Measurements from ENCODE around the gene GPR78. TPM values are rescaled to one million over a fixed set of nuclear protein-coding genes. Genes with fewer than 3 reads are reported as not detected.

GPR78 gene
- total and polyA plus RNA-seq, 2 of the 13 experiments (the other 11 are each of a cell fraction or from before 2014, with no cell fraction given), result 0.01 to 0.07 TPM

GRCh38 chr4:8547912-8548730 is 32.1 kb upstream of the GPR78 start:
- Histone ChIP-seq H3K4me2 (ENCODE audit: low read depth, low read length) (no peak overlapping the region), H3K4me3 (replicated peaks in 1 of 3; ENCODE audit: insufficient read depth in 1 of 3, low read depth in 2 of 3, low read length in 3 of 3) (no peak overlapping the region), H3K9me3 (ENCODE audit: low read length) (no peaks in the 10 kb centered on the region), H3K27ac (ENCODE audit: extremely low read length, insufficient read depth, low read length) (no peak overlapping the region), H3K9ac (ENCODE audit: insufficient read depth, low read depth, low read length) (no peak overlapping the region), H2AFZ (ENCODE audit: low read length) (no peak overlapping the region), H3K79me2 (ENCODE audit: insufficient read depth, low read length) (no peaks in the 10 kb centered on the region), H4K20me1 (ENCODE audit: insufficient read depth, low read length) (no peaks in the 10 kb centered on the region), H3K4me1 (ENCODE audit: insufficient read depth, low read length) (no peaks in the 10 kb centered on the region), H3K36me3 (replicated peaks in 1 of 2; ENCODE audit: control insufficient read depth in 1 of 2, insufficient read depth in 2 of 2, low read length in 2 of 2) (no peaks in the 10 kb centered on the region), H3K27me3 (ENCODE audit: control insufficient read depth in 1 of 2, insufficient read depth in 2 of 2, low read length in 2 of 2) (peaks cover 2 to 40% of the 10 kb centered on the region in 2 experiments)
- intact Hi-C loops (cut with micrococcal nuclease; ENCODE audit: unreplicated experiment) (no loop called here), in situ Hi-C loops (cut with HindIII; ENCODE audit: extremely low pct_ligation_motif_present, low pct_unique_long_range_greater_than_20kb) (loop anchor here (10.0 kb wide), 1 partner anchor 73 kb away; no protein-coding TSS in a partner anchor)
- no peak for DNase-seq (ENCODE audit: low spot score)
- ATAC-seq, result no peak
- FAIRE-seq, result no peak
- POLR2A ChIA-PET, result no interaction called here
- BruUV-seq (replicated peaks), result no TSS peak
- WGBS (ENCODE audit: low lambda C conversion rate), result 53% methylated on average over 6 of the region's 16 CpGs
- CTCF ChIA-PET (ENCODE audit: low intra/inter-chr PET ratio, low total read pairs), result interaction anchor here (1.8 kb wide), 1 partner anchor 80 kb away, joined by 11 read pairs; no protein-coding TSS in a partner anchor
- no peak for TF ChIP-seq HNRNPUL1 (IDR thresholded peaks at IDR 0.05; ENCODE audit: low read depth, low read length)

- TF ChIP-seq CBX1 (IDR thresholded peaks at IDR 0.05; ENCODE audit: low read depth) (no peak), DZIP1 (CRISPR knock-in tag; IDR thresholded peaks at IDR 0.05) (no peak), RAD51 (IDR thresholded peaks at IDR 0.05; ENCODE audit: borderline replicate concordance) (no peak), HNRNPH1 (optimal IDR thresholded peaks at IDR 0.05; ENCODE audit: low read depth, low read length) (no peak), FOXP1 (IDR thresholded peaks at IDR 0.05) (no peak), FOXP1 (CRISPR knock-in tag; IDR thresholded peaks at IDR 0.05) (no peak), MNT (IDR thresholded peaks at IDR 0.05) (no peak), ZNF552 (CRISPR knock-in tag; IDR thresholded peaks at IDR 0.05; ENCODE audit: borderline replicate concordance) (no peak), PITX1 (CRISPR knock-in tag; IDR thresholded peaks at IDR 0.05) (no peak), ZNF543 (CRISPR knock-in tag; IDR thresholded peaks at IDR 0.05) (no peak), ZNF564 (CRISPR knock-in tag; IDR thresholded peaks at IDR 0.05) (no peak)
- 44% methylated on average over 12 of the region's 14 CpGs for WGBS (ENCODE audit: low lambda C conversion rate)
- Histone ChIP-seq H3K9ac (ENCODE audit: insufficient read depth, low read depth, low read length) (no peak overlapping the region), H4K20me1 (ENCODE audit: insufficient read depth, low read length) (no peaks in the 10 kb centered on the region), H3K4me3 (replicated peaks in 1 of 3; ENCODE audit: insufficient read depth in 1 of 3, low read depth in 2 of 3, low read length in 3 of 3) (no peak overlapping the region), H3K79me2 (ENCODE audit: insufficient read depth, low read length) (no peaks in the 10 kb centered on the region), H3K4me1 (ENCODE audit: insufficient read depth, low read length) (no peaks in the 10 kb centered on the region), H3K9me3 (ENCODE audit: low read length) (no peaks in the 10 kb centered on the region), H3K27me3 (ENCODE audit: control insufficient read depth in 1 of 2, insufficient read depth in 2 of 2, low read length in 2 of 2) (peaks cover 2 to 40% of the 10 kb centered on the region in 2 experiments), H3K4me2 (ENCODE audit: low read depth, low read length) (no peak overlapping the region), H3K36me3 (replicated peaks in 1 of 2; ENCODE audit: control insufficient read depth in 1 of 2, insufficient read depth in 2 of 2, low read length in 2 of 2) (no peaks in the 10 kb centered on the region), H2AFZ (ENCODE audit: low read length) (no peak overlapping the region), H3K27ac (ENCODE audit: extremely low read length, insufficient read depth, low read length) (no peak overlapping the region)
- FAIRE-seq, result no peak
- DNase-seq (ENCODE audit: low spot score), result no peak
- no peak for ATAC-seq
- intact Hi-C loops (cut with micrococcal nuclease; ENCODE audit: unreplicated experiment), result no loop called here
- ChIA-PET POLR2A (interaction anchor here (0.5 kb wide), 1 partner anchor 18 kb away, joined by 3 read pairs; no protein-coding TSS in a partner anchor), CTCF (ENCODE audit: low intra/inter-chr PET ratio, low total read pairs) (no interaction called here)
- BruUV-seq (replicated peaks), result no TSS peak
- in situ Hi-C loops (cut with HindIII; ENCODE audit: extremely low pct_ligation_motif_present, low pct_unique_long_range_greater_than_20kb), result loop anchor here (10.0 kb wide), 1 partner anchor 74 kb away; no protein-coding TSS in a partner anchor
Measured at GRCh38 chr4:8548731-8549351, 31.4 kb upstream of the GPR78 start.
